H1 (cell line): Measurements from ENCODE around the gene NRIP3. TPM values are rescaled to one million over a fixed set of nuclear protein-coding genes. Genes with fewer than 3 reads are reported as not detected.

Experiments
- CTCF ChIA-PET: fragments of 300-600 bp; sonication (Branson Sonifier 250); formaldehyde crosslinking; loops from one replicate; lab custom pipeline; 2021; ENCODE audit not compliant: partially characterized antibody; lab: Charles Lee
- POLR2A ChIA-PET: fragments of 300-600 bp; sonication (Branson Sonifier 250); formaldehyde crosslinking; loops from one replicate; lab custom pipeline; 2021; ENCODE audit warnings: inconsistent platforms; ENCODE audit not compliant: partially characterized antibody; lab: Charles Lee
- DNase-seq, 2 experiments: peaks; one replicate each; pipeline versions ENCODE4 v3.0.0 to v3.0.0-alpha.2; 2010 to 2022; ENCODE audit warnings: low spot score in 2 of 2, low read depth in 1 of 2, mixed read lengths in 1 of 2
- FAIRE-seq: peaks from 2 replicates; lab custom pipeline; 2011; peaks lifted over from hg19 to GRCh38; lab: Jason Lieb, UNC
- H2AFZ ChIP-seq: 2 replicates; pipeline ENCODE4 v1.8.1; 2012; ENCODE audit warnings: low read length, inconsistent platforms
- H2AK5ac ChIP-seq: 2 replicates; pipeline ENCODE4 v1.6.1; 2013; ENCODE audit warnings: low read depth, low read length
- H2BK120ac ChIP-seq: replicated peaks from 2 replicates; pipeline ENCODE3; 2013; ENCODE audit warnings: low read depth, low read length, inconsistent platforms
- H2BK12ac ChIP-seq: 2 replicates; pipeline ENCODE4 v1.6.1; 2013; ENCODE audit warnings: low read depth, low read length
- H2BK15ac ChIP-seq: 2 replicates; pipeline ENCODE4 v1.6.1; 2013; ENCODE audit warnings: low read length
- H2BK20ac ChIP-seq: 2 replicates; pipeline ENCODE4 v1.6.1; 2013; ENCODE audit warnings: low read length
- H2BK5ac ChIP-seq: 2 replicates; pipeline ENCODE4 v1.6.1; 2013; ENCODE audit warnings: low read depth, low read length
- H3K14ac ChIP-seq: 2 replicates; pipeline ENCODE4 v1.6.1; 2013; ENCODE audit warnings: inconsistent platforms; ENCODE audit not compliant: insufficient read length
- H3K18ac ChIP-seq: 2 replicates; pipeline ENCODE4 v1.6.1; 2013; ENCODE audit warnings: low read length; ENCODE audit errors: extremely low read depth
- H3K23ac ChIP-seq: 2 replicates; pipeline ENCODE4 v1.6.1; 2013; ENCODE audit warnings: inconsistent platforms; ENCODE audit not compliant: insufficient read length
- H3K23me2 ChIP-seq: 2 replicates; pipeline ENCODE4 v1.6.1; 2013; ENCODE audit warnings: low read depth, low read length
- H3K27ac ChIP-seq: 2 replicates; pipeline ENCODE4 v1.6.1; 2011; ENCODE audit warnings: low read depth, low read length, inconsistent platforms
- H3K27me3 ChIP-seq, 4 experiments: replicated peaks in 1 of 4; 1 replicate in 1 of 4; 2 replicates in 3 of 4; pipeline versions ENCODE4 v1.6.1 to v1.8.1; 2011 to 2013; ENCODE audit warnings: low read length in 3 of 4, mild to moderate bottlenecking in 3 of 4, inconsistent platforms in 2 of 4, mixed read lengths in 2 of 4, moderate library complexity in 1 of 4; ENCODE audit not compliant: control insufficient read depth in 3 of 4, insufficient read depth in 3 of 4; ENCODE audit errors: extremely low read depth in 1 of 4
- H3K36me3 ChIP-seq, 4 experiments: 2 replicates each; pipeline versions ENCODE4 v1.6.1 to v1.8.1; 2011 to 2013; ENCODE audit warnings: mild to moderate bottlenecking in 4 of 4, low read length in 3 of 4, moderate library complexity in 2 of 4, control low read depth in 1 of 4, inconsistent platforms in 1 of 4; ENCODE audit not compliant: insufficient read depth in 4 of 4, control insufficient read depth in 2 of 4
- H3K4ac ChIP-seq: replicated peaks from 2 replicates; pipeline ENCODE3; 2013; ENCODE audit warnings: low read length, low read depth, mixed read lengths, inconsistent platforms; ENCODE audit not compliant: insufficient read length
- H3K4me1 ChIP-seq, 4 experiments: replicated peaks in 1 of 4; 1 replicate in 1 of 4; 2 replicates in 3 of 4; pipeline versions ENCODE4 v1.6.1 to v1.8.1; 2011 to 2013; ENCODE audit warnings: low read length in 3 of 4, inconsistent platforms in 2 of 4, mixed read lengths in 1 of 4; ENCODE audit not compliant: insufficient read depth in 4 of 4, control insufficient read depth in 3 of 4
- H3K4me2 ChIP-seq, 2 experiments: 2 replicates each; pipeline versions ENCODE4 v1.6.1 to v1.8.1; 2011 to 2013; ENCODE audit warnings: low read depth in 2 of 2, low read length in 2 of 2, control low read depth in 1 of 2, inconsistent platforms in 1 of 2, mild to moderate bottlenecking in 1 of 2; ENCODE audit not compliant: insufficient read depth in 1 of 2
- H3K4me3 ChIP-seq, 4 experiments: fragments of 200-600, 300-600 bp in 1 of 4; sonication (generic), shearing (Covaris generic), sonication (Bioruptor Twin) in 1 of 4; 2 replicates each; pipeline versions ENCODE4 v1.5.1 to v1.8.1; 2011 to 2016; ENCODE audit warnings: low read length in 4 of 4, low read depth in 3 of 4, control low read depth in 2 of 4, inconsistent platforms in 2 of 4, mild to moderate bottlenecking in 2 of 4, mixed read lengths in 1 of 4, moderate library complexity in 1 of 4; ENCODE audit not compliant: insufficient read depth in 2 of 4; ENCODE audit errors: extremely low read depth in 1 of 4
- H3K56ac ChIP-seq: replicated peaks from 2 replicates; pipeline ENCODE3; 2013; ENCODE audit warnings: low read depth, mild to moderate bottlenecking, mixed read lengths, low read length, inconsistent platforms; ENCODE audit not compliant: insufficient read length
- H3K79me1 ChIP-seq: 2 replicates; pipeline ENCODE4 v1.6.1; 2013; ENCODE audit warnings: low read depth, low read length, control low read depth
- H3K79me2 ChIP-seq, 2 experiments: 2 replicates each; pipeline versions ENCODE4 v1.6.1 to v1.8.1; 2012 to 2013; ENCODE audit warnings: low read length in 2 of 2, mild to moderate bottlenecking in 2 of 2, inconsistent platforms in 1 of 2; ENCODE audit not compliant: insufficient read depth in 2 of 2, control insufficient read depth in 1 of 2
- H3K9ac ChIP-seq, 4 experiments: replicated peaks in 1 of 4; 1 replicate in 1 of 4; 2 replicates in 3 of 4; pipeline versions ENCODE4 v1.6.1 to v1.8.1; 2011 to 2013; ENCODE audit warnings: low read depth in 3 of 4, low read length in 3 of 4, control low read depth in 2 of 4, mild to moderate bottlenecking in 2 of 4, moderate library complexity in 2 of 4, inconsistent platforms in 1 of 4; ENCODE audit errors: extremely low read depth in 1 of 4
- H3K9me3 ChIP-seq, 2 experiments: 2 replicates each; pipeline versions ENCODE4 v1.6.1 to v1.8.1; 2012 to 2013; ENCODE audit warnings: mild to moderate bottlenecking in 2 of 2, moderate library complexity in 2 of 2, control low read depth in 1 of 2, inconsistent platforms in 1 of 2, low read depth in 1 of 2, low read length in 1 of 2, mixed read lengths in 1 of 2; ENCODE audit not compliant: insufficient read depth in 2 of 2
- H4K20me1 ChIP-seq, 2 experiments: replicated peaks in 1 of 2; 2 replicates each; pipeline versions ENCODE3 to v1.8.1; 2011 to 2013; ENCODE audit warnings: inconsistent platforms in 2 of 2, low read length in 2 of 2, mild to moderate bottlenecking in 1 of 2; ENCODE audit not compliant: insufficient read depth in 2 of 2, control insufficient read depth in 1 of 2
- H4K5ac ChIP-seq: 2 replicates; pipeline ENCODE4 v1.6.1; 2013; ENCODE audit warnings: low read length, low read depth, mixed read lengths, inconsistent platforms; ENCODE audit not compliant: insufficient read length
- H4K8ac ChIP-seq: 2 replicates; pipeline ENCODE4 v1.8.0; 2013; ENCODE audit warnings: mild to moderate bottlenecking, moderate library complexity, low read length, inconsistent platforms; ENCODE audit not compliant: insufficient read depth; ENCODE audit errors: extremely low read depth
- H4K91ac ChIP-seq: replicated peaks from 2 replicates; pipeline ENCODE3; 2013; ENCODE audit warnings: low read length, mixed read lengths, inconsistent platforms; ENCODE audit not compliant: insufficient read length
- CREB1 ChIP-seq: IDR thresholded peaks from 2 replicates; pipeline ENCODE4 v1.6.1; 2012; ENCODE audit warnings: inconsistent platforms
- CTBP2 ChIP-seq: IDR thresholded peaks from 2 replicates; pipeline ENCODE4 v1.7.0; 2011; ENCODE audit warnings: borderline replicate concordance, mild to moderate bottlenecking, moderate library complexity, mixed read lengths, low read length; ENCODE audit not compliant: insufficient read depth, insufficient read length
- JUN ChIP-seq: IDR thresholded peaks from 2 replicates; pipeline ENCODE4 v1.6.1; 2011; ENCODE audit warnings: low read depth, mild to moderate bottlenecking, improper control_type of control experiment, low read length
- MAFK ChIP-seq: IDR thresholded peaks from 2 replicates; pipeline ENCODE4 v1.6.1; 2012; ENCODE audit warnings: low read depth, mild to moderate bottlenecking, improper control_type of control experiment, low read length
- PHF8 ChIP-seq: fragments of 200-600 bp; sonication (generic); conservative IDR thresholded peaks from 2 replicates; pipeline ENCODE4 v1.7.1; 2012; ENCODE audit warnings: low read depth, mild to moderate bottlenecking, inconsistent platforms, low read length, moderate library complexity
- RAD21 ChIP-seq, 2 experiments: IDR thresholded peaks in 1 of 2; conservative IDR thresholded peaks in 1 of 2; 2 replicates each; pipeline ENCODE4 v1.6.1; 2011; ENCODE audit warnings: low read depth in 2 of 2, low read length in 2 of 2, improper control_type of control experiment in 1 of 2, inconsistent platforms in 1 of 2, mild to moderate bottlenecking in 1 of 2, moderate library complexity in 1 of 2
- RBBP5 ChIP-seq: IDR thresholded peaks from 2 replicates; pipeline ENCODE4 v1.7.1; 2012; ENCODE audit warnings: low read depth, mild to moderate bottlenecking, inconsistent platforms, low read length, moderate library complexity, borderline replicate concordance
- RXRA ChIP-seq: IDR thresholded peaks from 2 replicates; pipeline ENCODE4 v1.6.1; 2011; ENCODE audit warnings: low read depth, mild to moderate bottlenecking, low read length, moderate library complexity; ENCODE audit not compliant: insufficient read depth
- SIN3A ChIP-seq, 2 experiments: IDR thresholded peaks in 1 of 2; conservative IDR thresholded peaks in 1 of 2; 2 replicates each; pipeline ENCODE4 v1.6.1; 2011 to 2012; ENCODE audit warnings: low read length in 2 of 2, improper control_type of control experiment in 1 of 2, low read depth in 1 of 2, mild to moderate bottlenecking in 1 of 2
- SP1 ChIP-seq: IDR thresholded peaks from 2 replicates; pipeline ENCODE4 v1.6.1; 2011; ENCODE audit warnings: low read depth, low read length
- SRF ChIP-seq: IDR thresholded peaks from 2 replicates; pipeline ENCODE4 v1.6.1; 2011; ENCODE audit warnings: mild to moderate bottlenecking, low read depth, low read length, moderate library complexity
- SUZ12 ChIP-seq: fragments of 200-600 bp; sonication (generic); IDR thresholded peaks from 2 replicates; pipeline ENCODE4 v1.6.1; 2012; ENCODE audit warnings: mild to moderate bottlenecking, inconsistent platforms, low read length, moderate library complexity, mixed read lengths
- YY1 ChIP-seq: IDR thresholded peaks from 2 replicates; pipeline ENCODE4 v1.6.1; 2011; ENCODE audit warnings: low read depth, mild to moderate bottlenecking, low read length
- WGBS, 2 experiments: shearing (Covaris generic) in 1 of 2; methylation state at CpG; one replicate each; pipeline versions ENCODE4 v1.1.6 to v1.1.7; 2013 to 2015; ENCODE audit warnings: low lambda C conversion rate in 2 of 2, mixed read lengths in 2 of 2, inconsistent platforms in 1 of 2, low coverage in 1 of 2, missing lambda C conversion rate in 1 of 2; ENCODE audit not compliant: insufficient replicate concordance in 2 of 2, insufficient coverage in 1 of 2, insufficient read length in 1 of 2; ENCODE audit errors: extremely low coverage in 1 of 2, missing lambda C conversion rate in 1 of 2; 5-methylcytosine and 5-hydroxymethylcytosine counted together
- polyA plus RNA-seq, 7 experiments: library from polyadenylated mRNA; depleted of rRNA in 3 of 7; stranded (reverse) in 5 of 7; unstranded in 2 of 7; fragments of >200 nt in 5 of 7; fragments of 200-250 nt in 2 of 7; gene quantifications; 1 replicate in 5 of 7; 2 replicates in 1 of 7; 4 replicates in 1 of 7; pipeline versions ENCODE4 v1.2.1 to v1.2.3, GENCODE V29; 2011 to 2013; ENCODE audit warnings: missing spikeins in 2 of 7, mixed read lengths in 2 of 7
- total RNA-seq: library from RNA; stranded (reverse); fragmentation: NEBNext Ultra II Directional; extraction: Animal tissue kit (Norgen Biotek cat#: 25700); gene quantifications from 2 replicates; pipeline ENCODE4 v1.2.1, GENCODE V29; 2021

NRIP3 gene
- total and polyA plus RNA-seq, 2 of the 8 experiments (the other 6 are each of a cell fraction or from before 2014, with no cell fraction given): 3.9 to 7.1 TPM

DNA sequence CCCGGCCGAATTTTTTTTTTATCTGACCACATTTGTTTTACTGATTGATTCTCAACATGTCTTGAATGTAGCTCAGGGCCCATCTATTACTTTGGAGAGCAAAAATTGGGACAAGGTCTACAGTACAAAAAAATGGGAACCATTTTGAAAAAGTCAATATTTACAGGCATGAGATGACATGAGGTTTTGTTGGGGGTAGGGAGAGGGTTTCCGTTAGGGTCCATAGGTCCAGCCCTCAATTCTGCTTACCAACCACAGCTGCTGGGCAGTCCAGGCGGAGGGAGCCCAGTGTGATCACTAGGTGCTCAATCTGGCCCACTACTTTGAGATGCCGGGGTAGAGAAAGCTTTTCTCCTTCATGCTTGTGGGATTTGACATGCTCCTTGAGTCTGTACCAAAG, 18.3 kb downstream of the NRIP3 start:
- Histone ChIP-seq H2BK12ac (no peak overlapping the region), H3K27me3 (no peaks in the 10 kb centered on the region), H3K14ac (no peak overlapping the region), H2BK120ac (no peak overlapping the region), H3K79me2 (no peaks in the 10 kb centered on the region), H2BK15ac (no peak overlapping the region), H3K56ac (no peak overlapping the region), H3K27ac (no peak overlapping the region), H3K9ac (no peak overlapping the region), H3K4me1 (no peaks in the 10 kb centered on the region; a peak in 2 of 7 replicates), H4K5ac (no peak overlapping the region), H4K8ac (no peak overlapping the region), H2BK20ac (no peak overlapping the region), H3K79me1 (no peaks in the 10 kb centered on the region), H3K4me2 (no peak overlapping the region), H4K91ac (no peak overlapping the region), H3K23me2 (no peaks in the 10 kb centered on the region), H4K20me1 (no peaks in the 10 kb centered on the region), H2AK5ac (no peak overlapping the region), H3K9me3 (no peaks in the 10 kb centered on the region; a peak in 1 of 4 replicates), H2BK5ac (no peak overlapping the region), H2AFZ (no peak overlapping the region), H3K18ac (no peak overlapping the region), H3K23ac (no peak overlapping the region), H3K4me3 (no peak overlapping the region), H3K4ac (no peak overlapping the region), H3K36me3 (no peaks in the 10 kb centered on the region)
- TF ChIP-seq MAFK (no peak), RBBP5 (no peak), SIN3A (conservative IDR thresholded peaks at IDR 0.05 in 1 of 2, IDR thresholded peaks at IDR 0.05 in 1 of 2; ENCODE audit: low read depth in 1 of 2, low read length in 2 of 2) (no peak), YY1 (no peak), CTBP2 (no peak), SRF (no peak), JUN (no peak), SUZ12 (no peak), SP1 (no peak), RAD21 (IDR thresholded peaks at IDR 0.05 in 1 of 2, conservative IDR thresholded peaks at IDR 0.05 in 1 of 2; ENCODE audit: low read depth in 2 of 2, low read length in 2 of 2) (no peak), RXRA (no peak), CREB1 (no peak), PHF8 (no peak)
- DNase-seq (no peak), FAIRE-seq (no peak)
- ChIA-PET POLR2A (no interaction called here), CTCF (interaction anchor here (1.2 to 1.9 kb wide), 2 partner anchors 10 to 31 kb away, joined by 3 to 4 read pairs; no protein-coding TSS in a partner anchor)
- 84% methylated on average over 5 of the region's 5 CpGs; no CpG with 5 or more reads in 1 of the 2 experiments for WGBS, 2 experiments
